ENCODE data around the gene JAZF1.
A peak's percentile ranks its signal among the peaks of the same experiment; 100 is the strongest.

JAZF1 gene

GRCh38 chr7:28222636-28223035 is 42.0 kb upstream of the JAZF1 start:
- no peak for TF ChIP-seq CTCF (IDR thresholded peaks at IDR 0.05; ENCODE audit: low read length, missing control alignments)
- no peak overlapping the region for H3K4me3 ChIP-seq (replicated peaks; ENCODE audit: low read depth, low read length)
- peak; percentile 7 for DNase-seq (ENCODE audit: low read depth)

GRCh38 chr7:28219793-28220192 is 39.2 kb upstream of the JAZF1 start:
- DNase-seq (ENCODE audit: low read depth), result no peak
- no peak overlapping the region for H3K4me3 ChIP-seq (replicated peaks; ENCODE audit: low read depth, low read length)
- no peak for TF ChIP-seq CTCF (IDR thresholded peaks at IDR 0.05; ENCODE audit: low read length, missing control alignments)

GRCh38 chr7:28217143-28217542 is 36.5 kb upstream of the JAZF1 start:
- no peak for DNase-seq (ENCODE audit: low read depth)
- no peak overlapping the region for H3K4me3 ChIP-seq (replicated peaks; ENCODE audit: low read depth, low read length)
- no peak for TF ChIP-seq CTCF (IDR thresholded peaks at IDR 0.05; ENCODE audit: low read length, missing control alignments)

GRCh38 chr7:28211006-28211405 is 30.4 kb upstream of the JAZF1 start:
- no peak for DNase-seq (ENCODE audit: low read depth)
- H3K4me3 ChIP-seq (replicated peaks; ENCODE audit: low read depth, low read length), result no peak overlapping the region
- TF ChIP-seq CTCF (IDR thresholded peaks at IDR 0.05; ENCODE audit: low read length, missing control alignments), result no peak

- DNase-seq (ENCODE audit: low read depth), result no peak
- no peak overlapping the region for H3K4me3 ChIP-seq (replicated peaks; ENCODE audit: low read depth, low read length)
- no peak for TF ChIP-seq CTCF (IDR thresholded peaks at IDR 0.05; ENCODE audit: low read length, missing control alignments)
These were observed 27.9 kb upstream of the JAZF1 start for GRCh38 chr7:28208506-28208905.

GRCh38 chr7:28207486-28208158 is 27.0 kb upstream of the JAZF1 start:
- H3K4me3 ChIP-seq (replicated peaks; ENCODE audit: low read depth, low read length), result no peak overlapping the region
- peak; percentile 56 for DNase-seq (ENCODE audit: low read depth)
- no peak for TF ChIP-seq CTCF (IDR thresholded peaks at IDR 0.05; ENCODE audit: low read length, missing control alignments)

GRCh38 chr7:28205506-28205905 is 24.9 kb upstream of the JAZF1 start:
- no peak for TF ChIP-seq CTCF (IDR thresholded peaks at IDR 0.05; ENCODE audit: low read length, missing control alignments)
- no peak overlapping the region for H3K4me3 ChIP-seq (replicated peaks; ENCODE audit: low read depth, low read length)
- no peak for DNase-seq (ENCODE audit: low read depth)
